ENCODE measurements around the gene RNF220.
A peak's percentile ranks its signal among the peaks of the same experiment; 100 is the strongest.

Gene RNF220

GRCh38 chr1:44616284-44616990 is 211.4 kb downstream of the RNF220 start:
- no peak for DNase-seq

GRCh38 chr1:44616991-44617702 is 212.1 kb downstream of the RNF220 start:
- no peak for DNase-seq

GRCh38 chr1:44617703-44618029 is 212.6 kb downstream of the RNF220 start:
- DNase-seq: no peak

GRCh38 chr1:44619261-44619900 is 214.3 kb downstream of the RNF220 start:
- no peak for DNase-seq

- no peak for DNase-seq
Measured at GRCh38 chr1:44620072-44620471, 215.0 kb downstream of the RNF220 start.

- DNase-seq: no peak
Measured at GRCh38 chr1:44621841-44622286, 216.8 kb downstream of the RNF220 start.

GRCh38 chr1:44624268-44624901 is 219.3 kb downstream of the RNF220 start:
- no peak for DNase-seq

GRCh38 chr1:44625348-44625747 is 220.3 kb downstream of the RNF220 start:
- no peak for DNase-seq

- no peak for DNase-seq
Measured at GRCh38 chr1:44628962-44629756, 224.1 kb downstream of the RNF220 start.

- DNase-seq: no peak
Measured at GRCh38 chr1:44630116-44630515, 225.1 kb downstream of the RNF220 start.

- DNase-seq: no peak
Measured at GRCh38 chr1:44631333-44631646, 226.2 kb downstream of the RNF220 start.

GRCh38 chr1:44631647-44632539 is 226.8 kb downstream of the RNF220 start:
- DNase-seq: peak; percentile 89 to 93

- no peak for DNase-seq
Measured at GRCh38 chr1:44632598-44632997, 227.5 kb downstream of the RNF220 start.

GRCh38 chr1:44634606-44635189 is 229.6 kb downstream of the RNF220 start:
- no peak for DNase-seq

GRCh38 chr1:44635439-44635838 is 230.4 kb downstream of the RNF220 start:
- no peak for DNase-seq

- DNase-seq: no peak
Measured at GRCh38 chr1:44636083-44636687, 231.1 kb downstream of the RNF220 start.

- DNase-seq: no peak
Measured at GRCh38 chr1:44636688-44637598, 231.9 kb downstream of the RNF220 start.

GRCh38 chr1:44637702-44638411 is 232.8 kb downstream of the RNF220 start:
- no peak for DNase-seq
